GM20000 (cell line): ENCODE results near the gene ANKRD12.
"Not testable (repeated sequence)": the region's sequence is repeated elsewhere in the genome, so short reads cannot be mapped to it uniquely, and the experiment has no call there.

Experiments
- DNase-seq: peaks from one replicate; pipeline ENCODE4 v3.0.0; 2012; ENCODE audit warnings: low spot score
- CTCF ChIP-seq: IDR thresholded peaks from 2 replicates; pipeline ENCODE4 v1.5.1; 2012; ENCODE audit warnings: mild to moderate bottlenecking, control low read depth; ENCODE audit errors: extremely low read depth, missing control alignments

Gene ANKRD12

GRCh38 chr18:9147440-9148202, 11.0 kb downstream of the ANKRD12 start:
- peak; percentile 61 for TF ChIP-seq CTCF
- peak; percentile 40 for DNase-seq

GRCh38 chr18:9148203-9148552, 11.6 kb downstream of the ANKRD12 start:
- no peak for TF ChIP-seq CTCF
- DNase-seq = no peak

- DNase-seq = no peak
- TF ChIP-seq CTCF = no peak
These were observed 13.5 kb downstream of the ANKRD12 start for GRCh38 chr18:9150121-9150520.

- no peak for TF ChIP-seq CTCF
- DNase-seq = no peak
These were observed 16.7 kb downstream of the ANKRD12 start for GRCh38 chr18:9153256-9153655.

- DNase-seq = no peak
- no peak for TF ChIP-seq CTCF
These were observed 20.1 kb downstream of the ANKRD12 start for GRCh38 chr18:9156604-9157249.

GRCh38 chr18:9157806-9158205, 21.2 kb downstream of the ANKRD12 start:
- no peak for TF ChIP-seq CTCF
- no peak for DNase-seq

- TF ChIP-seq CTCF = no peak
- no peak for DNase-seq
These were observed 23.4 kb downstream of the ANKRD12 start for GRCh38 chr18:9160014-9160413.

GRCh38 chr18:9162663-9163062, 26.1 kb downstream of the ANKRD12 start:
- DNase-seq = not testable (repeated sequence)

GRCh38 chr18:9164149-9164548, 27.6 kb downstream of the ANKRD12 start:
- DNase-seq = not testable (repeated sequence)

GRCh38 chr18:9165883-9166282, 29.3 kb downstream of the ANKRD12 start:
- not testable (repeated sequence) for DNase-seq

- not testable (repeated sequence) for DNase-seq
These were observed 32.9 kb downstream of the ANKRD12 start for GRCh38 chr18:9169515-9169914.

- DNase-seq = not testable (repeated sequence)
These were observed 35.3 kb downstream of the ANKRD12 start for GRCh38 chr18:9171919-9172318.
